Activated CD8-positive, alpha-beta memory T cell treated with anti-CD3 and anti-CD28 coated beads, Interleukin-2, amount 50 U/mL, for 48 hours (primary cell): ENCODE results near the gene ANXA3.

Experiments used
- DNase-seq: peaks from one replicate; pipeline ENCODE4 v3.0.0-alpha.2; 2020

The ANXA3 gene

DNA sequence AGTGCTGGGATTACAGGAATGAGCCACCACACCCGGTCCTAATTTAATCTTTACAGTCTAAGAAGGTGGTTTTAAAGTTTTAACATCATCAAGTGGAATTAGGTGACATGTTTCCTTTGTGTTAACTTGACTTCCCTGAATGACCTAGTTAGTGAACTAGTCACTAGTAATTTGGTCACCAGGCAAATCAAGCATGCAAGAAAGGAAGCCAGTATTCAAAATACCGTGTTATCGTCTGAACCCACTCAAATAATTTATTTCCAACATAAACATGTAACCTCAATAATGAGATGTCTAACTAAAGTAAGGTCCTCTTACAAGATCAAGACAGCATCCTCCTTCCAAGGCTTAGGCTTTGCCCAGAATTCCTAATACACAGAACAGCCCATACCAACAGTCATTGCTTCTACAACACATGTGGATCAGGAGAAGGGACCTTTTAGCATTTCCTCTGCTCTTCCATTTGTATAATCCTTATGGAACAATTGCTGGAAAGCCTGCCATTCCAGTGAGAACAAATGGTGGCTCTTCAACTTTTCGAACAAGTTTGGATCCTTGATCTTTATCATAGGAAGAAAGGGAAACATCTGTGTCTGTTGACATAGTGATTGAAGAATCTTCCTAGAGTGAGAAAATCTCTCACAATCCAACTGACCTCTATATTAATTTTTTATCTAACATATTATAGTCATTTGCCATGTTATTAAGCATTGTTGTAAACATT, 97.2 kb downstream of the ANXA3 start:
- no peak for DNase-seq

DNA sequence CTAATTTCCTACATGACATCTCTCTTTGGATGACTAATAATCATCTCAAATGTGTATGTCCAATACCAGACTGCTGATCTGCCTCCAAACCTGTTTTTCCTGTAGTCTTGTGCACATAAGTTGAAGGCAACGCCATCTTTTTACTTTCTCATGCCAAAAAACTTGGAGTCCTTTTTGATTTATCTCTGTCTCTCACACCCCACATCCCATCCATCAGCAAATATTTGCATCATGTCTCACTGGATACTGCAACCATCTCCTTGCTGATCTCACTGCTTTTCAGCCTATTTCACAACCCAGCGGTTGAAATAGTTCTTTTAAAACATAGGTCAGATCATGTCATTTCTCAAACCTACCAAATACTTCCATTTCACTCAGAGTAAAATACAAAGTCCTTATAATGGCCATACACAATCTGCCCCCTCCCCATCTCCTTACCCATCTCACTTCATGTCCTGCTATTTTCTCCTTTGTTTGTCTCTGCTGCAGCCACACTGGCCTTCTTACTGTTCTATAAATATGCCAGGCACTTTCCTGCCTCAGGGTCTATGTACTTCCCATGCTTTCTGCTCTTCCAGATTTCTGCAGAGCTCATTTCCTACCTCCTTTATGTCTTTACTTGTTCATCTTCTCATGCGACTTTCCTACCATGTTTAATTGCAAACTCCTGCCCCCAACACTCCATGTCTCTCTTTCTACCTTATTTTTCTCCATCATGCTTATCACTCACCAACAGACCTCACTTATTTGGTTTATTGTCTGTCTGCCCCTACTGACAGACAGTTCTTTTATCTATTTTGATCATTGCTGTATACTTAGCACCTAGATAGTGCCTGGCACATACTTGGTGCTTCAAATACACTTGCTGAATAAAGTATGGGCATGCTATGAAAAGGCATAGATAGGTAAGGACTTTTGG, 98.8 kb downstream of the ANXA3 start:
- no peak for DNase-seq

DNA sequence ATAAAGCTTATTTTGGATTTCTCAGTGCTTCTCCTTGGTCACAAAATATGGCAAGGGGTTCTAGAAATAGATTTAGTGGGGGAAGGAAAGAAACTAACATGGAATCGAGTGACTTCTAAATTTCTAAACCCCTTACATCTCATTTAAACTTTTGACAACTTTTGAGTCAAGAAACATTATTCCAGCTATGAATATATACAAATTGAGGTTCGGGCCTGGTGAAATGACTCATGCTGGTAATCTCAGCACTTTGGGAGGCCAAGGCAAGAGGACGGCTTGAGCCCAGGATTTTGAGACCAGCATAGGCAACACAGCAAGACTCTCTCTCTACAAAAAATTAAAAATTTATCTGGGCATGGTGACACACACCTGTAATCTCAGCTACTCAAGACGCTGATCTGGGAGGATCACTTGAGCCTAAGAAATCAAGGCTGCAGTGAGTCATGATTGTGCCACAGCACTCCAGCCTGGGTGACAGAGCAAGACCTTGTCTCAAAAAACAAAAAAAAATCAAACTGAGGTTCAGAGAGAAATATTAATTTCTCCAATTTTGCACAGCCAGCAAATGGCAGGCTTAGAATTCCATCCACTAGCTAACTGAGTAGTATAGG, 99.8 kb downstream of the ANXA3 start:
- no peak for DNase-seq

DNA sequence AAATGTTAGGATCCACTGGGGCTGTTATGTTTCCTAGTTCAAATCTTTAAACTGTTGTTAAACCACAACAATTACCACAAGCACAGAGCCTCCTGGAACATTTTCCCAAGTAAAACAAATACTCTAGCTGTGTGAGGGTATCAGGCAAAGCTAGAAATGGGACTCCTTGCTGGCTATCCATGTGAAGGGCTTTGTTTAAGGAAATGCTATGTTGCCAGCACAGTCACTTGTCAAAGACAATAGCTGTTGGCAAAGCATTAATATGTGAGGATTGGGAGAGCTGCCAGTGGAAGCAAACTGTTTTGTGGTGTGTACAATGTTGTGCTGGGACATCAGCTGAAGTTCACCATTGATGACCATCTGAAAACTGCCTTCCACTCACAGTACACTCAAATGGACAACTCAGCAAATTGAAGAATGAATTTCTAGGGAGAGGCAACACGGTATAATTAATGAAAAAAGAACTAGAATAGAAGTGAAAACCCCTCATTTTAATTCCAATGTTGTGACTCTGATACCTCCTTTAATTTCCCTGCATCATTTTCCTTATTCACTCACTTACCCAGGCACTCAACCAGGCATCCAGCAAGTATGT, 100.8 kb downstream of the ANXA3 start:
- no peak for DNase-seq

DNA sequence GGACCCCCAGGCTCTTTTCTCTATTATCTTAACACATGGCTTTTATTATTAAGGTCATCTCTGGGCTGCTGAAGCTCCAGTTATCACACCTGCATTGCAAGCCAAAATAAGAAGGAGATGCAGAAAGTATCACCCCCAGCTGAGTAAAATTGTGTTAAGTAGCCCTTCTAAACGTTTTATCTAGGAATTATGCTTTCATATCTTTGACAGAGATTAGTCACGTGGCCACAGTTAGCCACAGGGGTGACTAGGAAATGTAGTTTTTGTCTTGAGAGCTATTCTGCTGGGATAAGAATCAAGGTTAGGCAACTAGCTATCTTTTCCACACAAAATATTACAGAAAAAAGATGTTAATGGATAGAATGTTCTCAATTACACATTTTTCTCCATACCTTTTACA, 102.1 kb downstream of the ANXA3 start:
- no peak for DNase-seq

DNA sequence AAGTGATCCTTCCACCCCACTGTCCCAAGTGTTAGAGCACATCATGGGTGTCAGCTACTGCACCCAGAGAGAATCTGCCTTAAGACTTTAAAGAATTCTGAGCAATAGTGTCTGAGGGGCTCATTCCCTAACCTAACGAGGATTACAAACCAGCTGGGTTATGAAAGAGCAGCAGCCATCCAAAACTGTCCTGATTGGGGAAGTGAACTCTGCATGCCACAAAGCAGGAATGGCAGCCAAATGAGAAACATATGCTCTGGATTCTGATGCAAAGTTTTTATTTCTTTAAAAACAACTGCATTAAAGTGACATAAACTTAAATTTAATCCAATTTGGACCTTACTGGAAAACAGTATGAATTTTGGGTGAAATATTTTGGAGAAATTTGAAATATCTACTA, 103.2 kb downstream of the ANXA3 start:
- no peak for DNase-seq

DNA sequence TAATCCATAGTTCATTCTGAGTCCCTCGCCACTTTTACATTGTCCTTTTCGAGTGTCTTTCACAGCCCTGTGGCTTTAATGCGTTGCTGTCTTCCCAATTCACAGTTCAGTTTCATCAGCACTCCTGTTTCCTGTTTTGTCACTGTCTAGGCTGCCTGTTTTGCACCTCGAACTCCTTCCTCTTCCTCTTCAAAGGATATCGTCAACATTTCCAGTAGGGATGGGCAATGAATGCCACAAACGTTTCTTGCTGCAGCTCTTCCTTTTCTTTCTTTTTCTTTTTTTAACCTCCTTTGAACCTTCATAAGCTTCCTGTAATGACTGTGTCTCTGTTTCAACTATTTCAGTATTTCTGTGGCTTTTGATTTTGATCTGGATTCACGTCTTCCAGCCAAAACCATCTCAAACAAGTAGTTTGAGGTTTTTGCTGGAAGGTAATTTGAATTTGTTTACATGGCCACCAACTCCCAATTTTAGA, 105.4 kb downstream of the ANXA3 start:
- DNase-seq = no peak

DNA sequence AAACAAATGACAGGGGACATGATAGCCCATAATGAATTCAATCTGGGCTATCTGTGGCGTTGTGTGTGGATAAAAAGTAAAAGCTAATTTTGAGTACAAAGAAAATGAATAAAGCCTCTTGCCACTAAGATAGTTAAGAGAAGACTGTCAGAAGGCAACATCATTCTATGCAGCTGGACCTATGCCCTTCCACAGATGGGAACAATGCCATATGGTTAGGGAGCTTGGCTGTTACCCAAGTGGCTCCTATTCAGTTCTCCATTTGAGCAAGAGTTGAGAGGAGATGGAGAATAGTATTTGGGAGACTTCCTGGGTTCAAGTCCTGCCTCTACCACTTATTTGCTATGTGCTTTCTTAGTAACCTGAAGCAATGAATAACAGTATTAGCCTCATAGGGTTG, 107.7 kb downstream of the ANXA3 start:
- DNase-seq = no peak

DNA sequence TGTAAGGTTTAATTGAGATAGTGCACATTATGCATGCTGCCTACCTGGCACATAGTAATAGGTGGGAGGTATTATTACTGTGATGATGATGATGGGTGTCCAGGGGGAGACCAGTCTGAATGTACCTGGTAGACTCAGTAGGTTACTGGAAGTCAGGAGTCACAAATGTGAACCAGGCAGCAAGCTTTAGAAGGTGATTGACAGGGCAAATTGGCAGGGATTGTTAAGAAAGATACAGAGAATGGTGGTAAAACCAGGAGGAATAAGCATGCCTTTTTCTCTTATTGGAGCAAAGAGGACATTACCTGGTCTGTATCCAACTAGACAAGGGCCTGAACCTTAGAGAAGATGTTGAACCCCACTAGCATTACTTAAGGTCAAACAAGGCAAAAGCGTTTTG, 108.1 kb downstream of the ANXA3 start:
- DNase-seq = no peak
